GM21529 (cell line): ENCODE data around the gene CD52.
"Not testable (repeated sequence)": the region's sequence is repeated elsewhere in the genome, so short reads cannot be mapped to it uniquely, and the experiment has no call there.

ENCODE experiments used
- ATAC-seq: cut with Tn5 transposase; IDR thresholded peaks from one replicate; pipeline ENCODE4 v1.9.1; 2021; ENCODE audit not compliant: unreplicated experiment

The CD52 gene

DNA sequence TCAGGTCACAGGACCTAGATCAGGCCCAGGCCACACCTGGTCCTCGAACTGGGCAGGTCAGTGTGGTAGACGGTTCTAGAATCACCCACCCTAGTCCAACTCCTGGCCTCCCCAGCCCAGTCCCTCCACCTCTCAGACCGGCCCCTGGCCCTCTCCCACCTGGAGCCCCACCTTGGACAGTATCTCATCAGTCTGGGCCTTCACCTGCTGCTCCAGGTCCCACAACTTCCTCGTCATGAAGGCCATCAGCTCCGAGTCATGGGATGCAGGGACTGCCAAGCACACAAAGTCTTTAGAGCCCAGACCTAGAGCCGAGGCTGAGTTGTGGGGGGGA is 20.0 kb upstream of the CD52 start:
- ATAC-seq = no peak

DNA sequence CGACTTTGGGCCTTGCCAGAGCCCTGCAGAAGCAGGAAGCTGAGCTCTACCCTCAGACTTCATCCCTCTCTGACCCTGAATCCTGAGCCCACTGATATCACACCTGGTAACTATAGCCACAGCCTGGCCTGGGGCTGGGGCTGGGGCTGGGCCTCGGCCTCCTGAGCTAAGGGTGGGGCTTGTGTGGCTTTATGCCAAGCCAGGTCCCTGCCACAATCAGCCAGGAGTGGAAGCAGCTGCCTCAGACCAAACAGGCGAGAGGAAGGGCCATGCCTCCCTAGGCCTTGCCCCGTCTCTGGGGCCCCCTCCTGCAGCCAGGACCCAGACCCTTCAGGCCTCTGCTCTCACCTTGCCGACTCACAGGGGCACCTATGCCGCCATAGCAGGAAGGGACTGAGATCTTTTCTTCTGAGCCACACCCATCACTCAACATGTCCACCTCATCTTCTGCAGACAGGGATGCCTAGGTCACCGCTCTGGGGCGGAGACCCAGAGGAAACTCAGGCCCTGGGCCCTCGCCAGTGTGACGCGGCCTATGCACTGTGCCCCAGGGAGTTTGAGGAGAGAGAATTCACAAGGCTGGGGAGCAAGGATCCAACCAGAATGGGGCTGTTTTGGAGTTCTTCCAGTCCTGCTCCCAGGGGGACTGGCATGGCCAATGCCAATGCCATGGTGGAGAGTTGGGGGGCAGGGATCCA is 17.0 kb upstream of the CD52 start:
- ATAC-seq = no peak

DNA sequence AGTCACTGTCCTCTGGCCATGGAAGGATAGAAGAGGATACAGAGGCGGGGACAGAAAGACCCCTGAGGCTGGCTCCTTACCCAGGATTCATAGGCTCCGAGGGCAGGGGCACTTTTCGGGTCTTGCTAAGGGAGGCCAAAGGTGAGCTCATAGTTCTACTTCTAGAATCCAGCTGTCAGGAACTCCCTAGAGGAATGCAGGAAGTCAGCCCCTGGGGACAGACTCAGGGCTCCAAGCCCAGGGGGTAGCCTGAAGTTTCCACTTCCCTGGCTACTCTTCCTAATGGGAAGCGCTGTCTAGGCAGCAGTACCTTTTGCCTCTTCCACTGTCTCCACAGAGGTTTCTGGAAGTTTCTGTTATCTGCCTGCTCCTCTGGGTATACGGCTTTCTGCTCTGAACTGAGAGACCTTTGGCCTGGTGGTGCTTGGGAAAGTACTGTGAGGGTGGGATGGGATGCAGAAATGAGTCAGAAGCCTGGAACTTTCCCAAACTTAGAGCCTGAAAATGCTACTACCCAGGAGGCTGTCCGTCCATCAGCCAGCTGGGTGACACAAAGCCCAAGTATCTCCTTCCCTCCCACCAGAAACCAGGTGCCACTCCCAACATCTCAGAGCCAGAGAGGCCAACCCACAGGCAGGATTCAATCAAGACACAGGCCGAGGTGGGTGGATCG is 14.9 kb upstream of the CD52 start:
- no peak for ATAC-seq

DNA sequence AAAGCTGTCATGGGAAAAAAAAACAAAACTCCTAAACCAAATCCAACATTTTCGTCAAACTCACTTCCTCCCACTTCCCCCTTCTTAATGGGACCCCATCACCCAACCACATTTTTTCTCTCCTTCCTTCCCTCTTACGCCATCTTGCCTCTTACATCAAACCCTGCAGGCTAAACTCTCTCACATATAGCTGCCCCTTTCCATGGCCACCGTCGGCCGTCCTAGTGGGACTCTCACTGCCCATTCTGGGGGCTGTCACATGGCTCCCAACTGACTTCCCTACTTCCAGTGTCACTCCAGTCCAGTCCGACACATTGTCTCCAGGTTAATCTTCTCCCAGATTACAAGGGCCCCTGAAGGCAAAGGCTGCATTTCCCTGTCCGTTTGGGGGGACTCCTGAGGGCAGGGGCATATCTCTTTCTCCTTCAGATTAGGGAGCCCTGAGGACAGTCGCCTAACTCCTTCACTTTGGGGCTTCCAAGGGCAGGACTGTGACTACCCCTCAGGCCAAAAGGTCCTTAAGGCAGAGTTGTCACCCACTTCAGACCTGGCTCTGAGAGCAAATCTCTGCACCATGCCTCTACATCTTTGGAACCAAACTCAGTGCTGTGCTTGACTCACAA is 12.0 kb upstream of the CD52 start:
- no peak for ATAC-seq

DNA sequence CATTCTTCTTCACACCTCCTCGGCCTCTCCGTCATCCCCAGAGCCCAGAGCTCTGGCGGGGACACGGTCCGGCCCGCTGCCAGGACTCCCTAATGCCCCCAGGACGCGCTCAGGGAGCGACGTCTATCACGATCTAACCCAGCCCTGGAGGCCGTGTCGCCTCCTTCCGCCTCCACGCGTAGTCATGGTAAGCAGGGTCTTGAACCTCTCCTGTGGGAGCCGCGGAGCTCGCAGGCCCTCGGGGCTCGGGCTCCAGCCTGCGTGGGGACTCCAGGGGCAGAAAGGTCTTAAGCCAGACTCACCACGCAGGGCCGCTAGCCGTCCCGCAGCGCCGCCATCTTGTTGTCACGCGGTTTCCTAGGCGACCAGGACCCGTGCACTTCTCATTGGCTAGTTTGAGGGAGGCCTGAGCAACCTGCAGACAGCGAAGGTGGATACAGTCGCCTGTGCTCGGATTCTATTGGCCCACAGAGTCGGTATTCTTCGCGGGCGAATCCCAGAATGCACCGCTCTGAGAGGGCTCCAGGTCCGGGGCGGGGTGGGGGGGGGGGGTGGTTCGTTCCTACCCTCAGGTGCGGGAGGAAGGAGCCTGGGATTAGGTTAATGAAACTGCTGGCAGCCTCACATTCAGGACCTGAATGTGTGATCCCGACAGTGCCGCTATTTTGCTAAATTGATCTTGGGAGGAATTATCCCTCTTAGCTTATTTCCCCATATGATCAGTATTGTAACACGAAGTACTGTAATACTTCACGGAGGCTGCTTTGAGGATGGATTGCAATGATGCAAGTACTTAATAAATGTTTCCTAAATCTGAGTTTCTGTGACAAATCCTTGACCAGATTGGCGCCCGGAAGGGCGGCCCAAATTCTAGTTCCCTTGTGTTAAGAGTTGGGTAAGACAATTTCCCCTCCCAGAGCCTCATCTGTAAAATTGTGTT is 11.2 kb upstream of the CD52 start, which contains the start of gene UBXN11:
UBXN11 (minus strand) TSS at position 347 of the 940 bp plus-strand sequence. CDS start 3,753 bp downstream, outside the sequence.
- peak; percentile 97 for ATAC-seq

DNA sequence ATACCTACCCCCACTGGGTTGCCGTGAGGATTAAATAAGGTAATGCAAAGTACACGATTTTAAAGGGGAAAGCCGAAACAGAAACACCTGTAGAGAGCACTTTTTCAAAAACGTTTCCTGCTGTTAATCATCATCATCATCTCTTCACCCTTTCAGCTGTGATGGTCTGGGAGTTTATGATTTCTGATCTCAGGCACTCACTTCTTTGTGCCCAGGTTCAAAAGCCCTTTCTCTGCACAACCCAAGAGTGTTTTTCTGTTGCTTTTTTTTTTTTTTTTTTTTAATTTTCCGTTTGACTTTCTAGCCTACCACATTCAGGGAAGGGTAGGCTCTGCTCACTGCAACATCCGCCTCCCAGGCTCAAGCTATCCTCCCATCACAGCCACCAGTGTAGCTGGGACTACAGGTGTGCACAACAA is 10.4 kb upstream of the CD52 start:
- ATAC-seq = no peak

DNA sequence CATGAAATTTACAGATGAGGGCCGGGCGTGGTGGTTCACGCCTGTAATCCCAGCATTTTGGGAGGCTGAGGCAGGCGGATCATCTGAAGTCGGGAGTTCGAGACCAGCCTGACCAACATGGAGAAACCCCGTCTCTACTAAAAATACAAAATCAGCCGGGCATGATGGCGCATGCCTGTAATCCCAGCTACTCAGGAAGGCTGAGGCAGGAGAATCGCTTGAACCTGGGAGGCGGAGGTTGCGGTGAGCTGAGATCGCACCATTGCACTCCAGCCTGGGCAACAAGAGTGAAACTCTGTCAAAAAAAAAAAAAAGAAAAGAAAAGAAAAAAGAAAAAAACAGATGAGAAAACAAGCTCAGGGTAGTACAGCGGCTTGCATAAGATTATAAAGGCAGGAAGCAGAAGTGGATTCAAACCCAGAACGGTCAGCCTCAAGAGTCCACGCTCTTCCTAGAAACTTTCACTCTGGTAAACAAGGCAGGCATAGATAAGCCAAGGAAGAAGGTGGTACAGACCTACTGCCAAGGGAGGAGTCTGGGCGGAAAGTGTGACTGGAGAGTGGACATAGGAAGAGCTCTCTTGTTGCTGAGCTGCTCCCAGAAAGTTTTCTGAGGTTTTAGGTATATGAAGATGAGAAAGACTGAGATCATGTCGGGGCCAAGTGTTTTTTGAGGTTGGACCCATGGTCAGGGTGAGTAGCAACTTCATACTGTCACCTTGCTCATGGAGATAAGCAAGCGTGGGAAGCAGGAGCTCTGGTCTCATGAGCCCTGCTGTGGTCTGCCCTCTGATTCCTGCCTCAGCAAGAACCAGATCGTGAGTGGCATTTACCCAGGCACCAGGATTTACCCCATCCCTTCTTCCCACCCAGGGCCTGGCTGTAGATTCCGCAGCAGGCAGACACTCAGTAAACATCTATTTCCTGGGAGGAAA is 9.5 kb upstream of the CD52 start:
- not testable (repeated sequence) for ATAC-seq

DNA sequence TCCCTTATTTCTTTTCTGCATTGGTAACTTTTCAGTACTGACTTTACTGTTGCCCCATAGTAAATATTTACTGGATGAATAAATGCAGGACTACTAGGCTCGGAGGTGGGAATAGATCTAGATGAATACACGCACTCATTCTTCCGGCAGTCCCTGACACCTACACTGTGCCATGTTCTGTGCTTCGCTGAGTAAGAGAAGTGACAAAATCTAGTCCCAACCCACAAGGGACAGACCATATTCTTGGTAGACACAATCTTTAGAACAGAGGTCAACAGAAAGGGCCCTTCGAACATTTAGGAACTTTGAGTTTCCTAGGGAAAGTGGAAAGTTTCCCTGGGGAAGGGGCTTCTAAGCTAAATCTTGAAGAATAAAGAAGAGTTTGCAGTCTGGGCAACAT is 3.3 kb upstream of the CD52 start:
- no peak for ATAC-seq

DNA sequence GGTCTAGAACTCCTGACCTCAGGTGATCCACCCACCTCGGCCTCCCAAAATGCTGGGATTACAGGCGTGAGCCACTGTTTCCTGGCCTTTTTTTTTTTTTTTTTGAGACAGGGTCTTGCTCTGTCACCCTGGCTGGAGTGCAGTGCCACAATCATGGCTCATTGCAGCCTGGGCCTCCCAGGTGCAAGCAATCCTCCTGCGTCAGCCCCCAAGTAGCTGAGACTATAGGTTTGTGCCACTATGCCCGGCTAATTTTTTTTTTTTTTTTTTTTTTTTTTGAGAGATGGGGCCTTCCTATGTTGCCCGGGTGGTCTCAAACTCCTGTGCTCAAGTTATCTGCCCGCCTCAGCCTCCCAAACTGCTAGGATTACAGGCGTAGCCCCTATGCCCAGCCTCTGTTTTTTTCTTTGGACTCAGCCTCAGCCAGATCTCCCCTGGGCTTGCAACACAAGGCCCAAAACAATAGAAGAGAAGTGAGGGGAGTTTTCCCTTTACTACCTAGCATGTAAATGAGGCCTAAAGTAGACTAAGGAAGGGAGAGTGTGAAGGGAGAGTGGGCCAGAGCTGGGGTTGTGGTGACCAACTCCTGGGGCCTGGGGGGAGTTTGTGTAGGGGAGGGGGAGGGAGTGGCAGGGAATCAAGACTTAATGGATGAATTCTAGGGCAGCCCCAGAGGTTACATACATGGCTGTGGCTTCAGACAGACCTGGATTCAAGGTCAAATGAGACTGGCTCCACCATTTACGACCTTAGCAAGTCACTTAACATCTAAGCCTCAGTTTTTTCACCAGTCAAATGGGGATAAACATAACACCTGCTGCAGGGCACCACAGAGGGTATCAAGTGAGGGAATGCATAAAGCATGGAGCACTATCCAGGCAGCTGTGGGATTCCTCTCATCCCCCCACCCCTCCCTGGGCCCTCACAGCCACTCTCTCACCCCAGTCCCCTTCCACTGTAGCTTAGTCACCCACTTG is 1.6 kb upstream of the CD52 start:
- no peak for ATAC-seq

DNA sequence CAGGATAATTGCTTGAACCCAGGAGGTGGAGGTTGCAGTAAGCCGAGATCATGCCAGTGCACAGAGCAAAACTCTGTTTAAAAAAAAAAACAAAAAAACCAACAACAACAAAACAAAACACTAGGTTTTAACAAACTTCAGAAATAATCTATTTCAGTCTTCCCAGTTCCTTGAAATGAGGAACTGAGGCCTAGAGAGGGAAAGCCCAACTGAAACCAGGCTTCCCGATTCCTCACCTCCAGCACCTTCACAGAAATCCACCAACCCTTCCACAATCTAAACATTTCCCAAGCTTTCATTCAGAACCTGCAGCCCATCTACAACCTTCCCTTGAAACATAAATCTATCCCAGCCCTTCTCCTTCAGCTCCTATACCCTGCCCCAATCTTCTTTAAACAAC is 612 bp upstream of the CD52 start:
- ATAC-seq = no peak

DNA sequence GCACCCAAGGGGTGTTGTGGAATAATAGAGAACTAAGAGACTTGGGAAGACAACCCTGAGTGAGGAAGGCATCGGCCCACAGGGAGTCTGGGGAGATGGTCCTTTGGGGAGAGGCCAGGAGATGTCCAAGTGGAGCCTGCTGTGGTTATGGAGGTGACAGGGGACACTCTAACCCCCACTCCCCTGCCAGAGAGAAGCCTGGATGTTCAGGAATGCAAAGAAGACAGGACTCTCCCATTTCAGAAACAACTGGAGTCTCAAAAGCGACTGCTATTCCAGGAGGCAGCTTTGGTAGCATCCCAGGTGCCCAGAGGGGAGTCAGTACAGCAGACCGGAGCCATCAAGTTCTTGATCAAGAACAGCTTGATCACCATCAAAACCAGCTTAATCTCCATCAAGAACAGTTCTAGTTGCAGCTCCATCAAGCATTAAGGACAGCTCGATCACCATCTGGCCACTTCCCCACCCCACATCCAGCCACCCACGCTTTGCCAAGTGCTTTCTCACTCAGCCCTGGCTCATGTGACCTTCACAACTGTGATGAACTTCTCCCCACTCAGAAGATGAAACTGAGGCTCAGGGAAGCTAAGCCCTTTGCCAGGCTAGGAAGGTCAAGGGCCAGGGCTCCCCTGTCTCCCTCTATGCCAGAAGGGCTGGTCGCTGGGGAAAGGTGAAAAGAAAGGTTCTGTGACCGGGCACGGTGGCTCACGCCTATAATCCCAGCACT is 743 bp downstream of the CD52 start:
- no peak for ATAC-seq

DNA sequence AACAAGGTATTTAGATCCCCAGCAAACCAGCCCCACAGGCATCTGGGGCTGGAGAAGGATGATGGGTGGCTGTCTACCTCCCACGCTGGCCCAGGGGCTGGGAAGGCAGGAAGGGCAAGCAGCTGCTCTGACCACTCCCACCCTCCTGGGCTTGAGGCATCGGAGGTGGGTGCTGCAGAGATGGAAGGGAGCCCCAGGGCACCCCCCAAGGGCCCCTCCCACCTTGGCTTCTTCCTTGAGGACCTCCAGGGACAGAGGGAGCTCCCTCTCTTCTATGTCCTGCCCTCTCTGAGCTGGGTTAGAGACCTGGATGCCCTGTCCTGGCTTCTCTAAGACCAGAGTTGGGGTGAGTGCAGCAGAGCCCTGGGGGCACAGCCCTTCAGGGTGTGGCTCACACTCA is 3.1 kb downstream of the CD52 start:
- no peak for ATAC-seq

DNA sequence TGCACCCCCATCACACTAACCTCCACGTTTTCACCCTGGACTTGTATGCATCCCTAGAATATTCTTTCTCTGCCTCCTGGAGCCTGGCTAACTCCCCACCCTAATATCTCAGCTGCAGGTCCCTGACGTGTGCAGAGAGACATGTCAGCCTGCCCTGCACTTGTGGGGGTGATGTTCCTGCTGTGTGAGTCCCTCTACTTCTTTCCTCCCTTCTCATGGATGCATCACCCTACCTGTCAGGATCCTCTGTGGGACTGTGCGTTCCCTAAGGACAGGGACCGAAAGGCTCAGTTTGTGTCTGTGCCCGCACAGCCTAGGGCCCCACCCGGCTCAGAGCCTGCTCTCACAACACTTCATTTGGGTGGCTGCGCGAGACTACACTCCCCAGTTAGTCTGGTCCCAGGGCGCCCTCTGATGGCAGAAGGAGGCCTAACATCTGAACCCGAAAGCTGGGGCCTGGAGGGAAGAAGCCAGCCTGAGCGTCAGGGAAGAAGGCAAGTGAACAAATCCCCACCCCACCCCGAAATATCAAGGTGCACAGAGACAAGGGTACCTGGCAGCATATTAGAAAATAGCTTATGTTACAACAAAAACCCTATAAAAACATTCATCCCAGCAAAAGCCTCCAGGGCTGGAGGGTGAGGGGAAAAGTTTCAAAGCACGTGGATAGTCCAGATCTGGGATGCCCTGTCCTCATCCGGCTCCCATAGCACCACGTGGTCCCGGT is 3.7 kb downstream of the CD52 start:
- ATAC-seq = peak; percentile 26

DNA sequence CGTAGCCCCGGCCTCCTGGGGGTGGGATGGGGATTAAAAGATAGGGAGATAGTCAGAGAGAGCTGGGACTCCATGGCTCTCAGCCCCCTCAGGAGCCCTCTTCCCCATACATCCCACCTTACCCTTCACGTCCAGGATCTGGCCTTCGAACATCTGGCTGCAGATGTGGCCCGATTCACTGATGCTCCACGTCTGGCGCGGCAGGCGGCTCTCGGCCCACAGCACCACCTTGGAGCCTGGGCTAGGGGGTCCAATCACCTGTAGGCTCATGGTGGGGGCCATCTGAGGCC is 4.2 kb downstream of the CD52 start:
- no peak for ATAC-seq

DNA sequence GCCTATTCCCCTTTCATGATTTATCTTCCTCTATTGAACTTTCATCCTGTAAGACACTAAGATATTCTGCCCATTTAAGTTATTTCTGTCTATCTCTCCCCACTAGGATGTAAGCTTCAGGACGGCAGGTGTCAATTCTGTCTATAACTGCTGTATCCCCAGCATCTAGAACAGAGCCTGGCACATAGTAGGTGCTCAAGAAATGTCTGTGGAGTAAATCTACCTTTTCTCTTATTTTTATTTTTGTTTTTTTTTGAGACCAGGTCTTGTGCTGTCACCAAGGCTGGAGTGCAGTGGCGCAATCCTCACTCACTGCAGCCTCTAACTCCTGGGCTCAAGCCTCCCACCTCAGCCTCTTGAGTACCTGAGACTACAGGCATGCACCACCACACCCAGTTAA is 5.6 kb downstream of the CD52 start:
- ATAC-seq = no peak

DNA sequence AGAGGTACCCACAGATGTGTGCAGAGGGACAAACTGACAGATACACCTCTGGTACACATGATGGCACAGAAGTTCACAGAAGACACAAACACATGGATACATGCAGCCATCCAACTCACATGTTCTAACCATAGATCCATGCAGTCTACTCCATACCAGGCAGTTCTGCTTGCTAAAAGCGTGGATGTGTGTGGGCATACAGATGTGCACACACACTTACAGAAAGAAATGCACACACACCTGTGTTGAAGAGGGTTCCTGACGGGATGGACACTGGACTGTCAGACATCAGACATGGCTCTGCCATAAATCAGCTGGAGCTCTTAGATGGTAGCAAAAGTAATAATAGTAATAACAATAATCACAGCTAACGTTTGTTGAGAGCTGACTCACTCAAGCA is 6.8 kb downstream of the CD52 start:
- ATAC-seq = no peak

DNA sequence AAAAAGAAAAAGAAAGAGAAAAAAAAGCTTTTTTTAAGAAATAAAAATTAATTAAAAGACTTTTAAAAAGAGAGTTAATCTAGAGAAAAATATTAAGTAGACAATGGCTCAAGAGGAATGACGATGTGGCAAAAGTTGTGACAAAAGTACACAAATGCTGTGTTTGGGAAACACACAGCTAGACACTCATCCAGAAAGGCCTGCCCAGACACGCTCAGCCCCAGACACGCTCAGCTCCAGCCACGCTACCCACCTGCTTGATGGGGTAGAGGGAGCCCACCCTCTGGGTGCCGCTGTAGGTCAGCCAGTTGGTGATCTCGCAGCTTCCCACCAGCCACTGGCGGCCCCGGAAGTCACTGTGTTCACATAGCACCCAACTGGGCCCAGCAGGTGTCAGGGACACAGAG is 10.2 kb downstream of the CD52 start:
- ATAC-seq = no peak

DNA sequence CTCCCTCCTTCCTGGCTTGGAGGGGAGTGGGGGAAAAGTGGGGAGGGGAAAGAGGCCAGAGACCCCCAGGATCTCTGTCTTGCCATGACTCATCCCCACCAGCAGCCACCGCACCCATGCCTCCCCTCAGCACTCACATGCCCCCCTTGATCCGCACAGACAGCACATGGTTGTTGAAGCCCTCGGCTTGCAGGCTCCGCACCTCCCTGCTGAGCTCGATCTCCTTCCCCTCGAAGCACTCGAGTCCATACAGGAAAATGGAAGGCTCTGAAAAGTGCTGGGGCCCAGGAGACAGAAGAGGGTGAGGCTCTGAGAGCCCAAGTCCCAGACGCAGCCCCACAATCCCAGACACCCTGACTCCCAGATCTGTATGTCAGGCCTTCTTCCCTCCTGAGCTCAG is 10.8 kb downstream of the CD52 start:
- no peak for ATAC-seq
